Measurements from ENCODE around the gene C20orf204. TPM values are rescaled to one million over a fixed set of nuclear protein-coding genes. Genes with fewer than 3 reads are reported as not detected.

The C20orf204 gene
- total and polyA plus RNA-seq, 4 donors = 0.07 to 0.59 (median 0.12) TPM

- H3K4me1 ChIP-seq (ENCODE audit: control insufficient read depth in 4 of 4, insufficient read depth in 4 of 4, low read length in 3 of 4) = peaks cover 0 to 8% (median 2%) of the 10 kb centered on the region in 4 donors
- peaks cover 0 to 11% (median 3%) of the 10 kb centered on the region in 4 donors for H3K27me3 ChIP-seq (ENCODE audit: control insufficient read depth in 4 of 4, insufficient read depth in 4 of 4, low read length in 3 of 4)
- no peak for DNase-seq (ENCODE audit: low spot score)
- H3K9me3 ChIP-seq (ENCODE audit: control insufficient read depth in 4 of 4, low read length in 3 of 4) = no peaks in the 10 kb centered on the region
- H3K27ac ChIP-seq (ENCODE audit: low read depth in 1 of 2, low read length in 2 of 2) = no peak overlapping the region
- H3K4me3 ChIP-seq (ENCODE audit: low read depth in 1 of 3, low read length in 3 of 3) = peak overlapping the region in 1 of 3 donors; percentile 51
- no peak overlapping the region for H3K9ac ChIP-seq (ENCODE audit: low read depth in 1 of 2, low read length in 2 of 2)
- TF ChIP-seq MAX (IDR thresholded peaks at IDR 0.05) (no peak), RAD21 (IDR thresholded peaks at IDR 0.05) (no peak), CTCF (IDR thresholded peaks at IDR 0.05; ENCODE audit: low read depth, low read length, missing input control) (no peak), RXRA (IDR thresholded peaks at IDR 0.05) (no peak)
- 8% methylated on average over 101 of the region's 101 CpGs for WGBS
- no peaks in the 10 kb centered on the region for H3K36me3 ChIP-seq (ENCODE audit: control insufficient read depth in 4 of 4, insufficient read depth in 3 of 4, low read depth in 1 of 4, low read length in 3 of 4)
These were observed 12.5 kb downstream of the C20orf204 start for GRCh38 chr20:64048402-64049044.

DNA sequence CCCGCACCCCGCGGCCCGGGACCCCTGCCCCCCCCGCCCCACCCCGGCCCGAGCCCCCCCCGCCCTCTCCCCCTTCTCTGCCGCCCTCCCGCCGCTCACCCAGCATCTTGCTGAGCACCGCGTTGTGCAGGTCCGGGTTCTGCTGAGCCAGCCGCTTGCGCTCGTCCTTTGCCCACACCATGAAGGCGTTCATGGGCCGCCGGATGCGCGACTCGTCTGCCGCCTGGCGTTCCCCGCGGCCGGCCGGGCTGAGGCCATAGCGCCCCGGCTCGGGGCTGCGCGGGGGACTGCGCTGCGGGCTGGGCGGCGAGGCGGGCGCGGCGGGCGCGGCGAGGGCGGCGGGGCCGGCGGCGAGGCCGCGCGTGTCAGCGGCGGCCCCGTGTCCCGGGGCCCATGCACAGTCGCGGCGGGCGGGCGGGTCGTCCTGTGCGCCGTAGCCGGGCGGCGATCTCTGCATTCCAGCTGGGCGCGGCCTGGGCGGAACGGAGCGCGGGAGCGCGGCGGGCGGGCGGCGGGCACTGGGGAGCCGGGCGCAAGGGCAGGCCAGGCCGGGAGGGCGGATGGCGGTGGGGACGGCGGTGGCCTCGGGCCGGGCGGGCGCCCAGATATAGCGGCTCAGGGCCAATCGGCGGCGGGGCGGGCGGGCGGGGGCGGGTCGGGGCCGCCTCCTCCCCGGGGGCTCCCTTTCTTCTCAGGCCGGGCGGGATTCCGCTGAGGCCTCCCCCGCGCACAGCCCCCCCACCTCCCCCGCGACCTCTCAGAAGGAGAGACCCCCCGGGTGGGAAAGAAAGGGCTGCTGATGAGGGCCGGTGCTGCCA lies 13.3 kb downstream of the C20orf204 start, which contains the start of gene SOX18:
Gene SOX18, minus strand, starts transcription at position 580 of the 818 bp plus-strand sequence. Its CDS starts 123 bp downstream, at position 457.
- no peak for TF ChIP-seq MAX (IDR thresholded peaks at IDR 0.05)
- TF ChIP-seq JUND (IDR thresholded peaks at IDR 0.05) = no peak
- no peak for TF ChIP-seq SP1 (IDR thresholded peaks at IDR 0.05)
- no peak for TF ChIP-seq FOXA1 (IDR thresholded peaks at IDR 0.05)
- TF ChIP-seq ZBTB33 (IDR thresholded peaks at IDR 0.05) = no peak
- TF ChIP-seq EGR1 (IDR thresholded peaks at IDR 0.05; ENCODE audit: low read depth in 2 of 2) = no peak
- TF ChIP-seq RXRA (IDR thresholded peaks at IDR 0.05) = no peak
- no peak for TF ChIP-seq HNF4A (conservative IDR thresholded peaks at IDR 0.05)
- no peak for TF ChIP-seq REST (IDR thresholded peaks at IDR 0.05)
- no peak for TF ChIP-seq TAF1 (conservative IDR thresholded peaks at IDR 0.05)
- no peak for TF ChIP-seq GABPA (IDR thresholded peaks at IDR 0.05 in 1 of 2, conservative IDR thresholded peaks at IDR 0.05 in 1 of 2)
- TF ChIP-seq FOXA2 (IDR thresholded peaks at IDR 0.05) = no peak
- no peak for TF ChIP-seq HNF4G (IDR thresholded peaks at IDR 0.05)
- TF ChIP-seq RAD21 (IDR thresholded peaks at IDR 0.05) = no peak
- TF ChIP-seq NR2F2 (IDR thresholded peaks at IDR 0.05) = no peak
- no peak for TF ChIP-seq ATF3 (IDR thresholded peaks at IDR 0.05)
- no peak for TF ChIP-seq YY1 (IDR thresholded peaks at IDR 0.05)
- no peak for TF ChIP-seq CTCF (IDR thresholded peaks at IDR 0.05; ENCODE audit: low read depth, low read length, missing input control)
- H3K36me3 ChIP-seq (ENCODE audit: control insufficient read depth in 4 of 4, insufficient read depth in 3 of 4, low read depth in 1 of 4, low read length in 3 of 4) = no peaks in the 10 kb centered on the region
- peak within 1 kb of the TSS in 1 of 3 donors; percentile 51 for H3K4me3 ChIP-seq (ENCODE audit: low read depth in 1 of 3, low read length in 3 of 3)
- no peaks in the 10 kb centered on the region for H3K9me3 ChIP-seq (ENCODE audit: control insufficient read depth in 4 of 4, low read length in 3 of 4)
- H3K4me1 ChIP-seq (ENCODE audit: control insufficient read depth in 4 of 4, insufficient read depth in 4 of 4, low read length in 3 of 4) = peaks cover 0 to 8% (median 2%) of the 10 kb centered on the region in 4 donors
- H3K27ac ChIP-seq (ENCODE audit: low read depth in 1 of 2, low read length in 2 of 2) = peak within 1 kb of the TSS; percentile 9 to 63
- H3K27me3 ChIP-seq (ENCODE audit: control insufficient read depth in 4 of 4, insufficient read depth in 4 of 4, low read length in 3 of 4) = peaks cover 0 to 11% (median 3%) of the 10 kb centered on the region in 4 donors
- no peak for DNase-seq (ENCODE audit: low spot score)
- WGBS = 2% methylated on average over 110 of the region's 111 CpGs
- H3K9ac ChIP-seq (ENCODE audit: low read depth in 1 of 2, low read length in 2 of 2) = no peak within 1 kb of the TSS
